Non-pigmented ciliary epithelial cell (primary cell): Measurements from ENCODE around the gene TFAP2E.
"Not testable (repeated sequence)": the region's sequence is repeated elsewhere in the genome, so short reads cannot be mapped to it uniquely, and the experiment has no call there.

Experiments
- DNase-seq: peaks from one replicate; pipeline ENCODE4 v3.0.0-alpha.2; 2010; ENCODE audit warnings: low read depth

TFAP2E gene

GRCh38 chr1:35574125-35574654 is 1.1 kb downstream of the TFAP2E start:
- no peak for DNase-seq

DNA sequence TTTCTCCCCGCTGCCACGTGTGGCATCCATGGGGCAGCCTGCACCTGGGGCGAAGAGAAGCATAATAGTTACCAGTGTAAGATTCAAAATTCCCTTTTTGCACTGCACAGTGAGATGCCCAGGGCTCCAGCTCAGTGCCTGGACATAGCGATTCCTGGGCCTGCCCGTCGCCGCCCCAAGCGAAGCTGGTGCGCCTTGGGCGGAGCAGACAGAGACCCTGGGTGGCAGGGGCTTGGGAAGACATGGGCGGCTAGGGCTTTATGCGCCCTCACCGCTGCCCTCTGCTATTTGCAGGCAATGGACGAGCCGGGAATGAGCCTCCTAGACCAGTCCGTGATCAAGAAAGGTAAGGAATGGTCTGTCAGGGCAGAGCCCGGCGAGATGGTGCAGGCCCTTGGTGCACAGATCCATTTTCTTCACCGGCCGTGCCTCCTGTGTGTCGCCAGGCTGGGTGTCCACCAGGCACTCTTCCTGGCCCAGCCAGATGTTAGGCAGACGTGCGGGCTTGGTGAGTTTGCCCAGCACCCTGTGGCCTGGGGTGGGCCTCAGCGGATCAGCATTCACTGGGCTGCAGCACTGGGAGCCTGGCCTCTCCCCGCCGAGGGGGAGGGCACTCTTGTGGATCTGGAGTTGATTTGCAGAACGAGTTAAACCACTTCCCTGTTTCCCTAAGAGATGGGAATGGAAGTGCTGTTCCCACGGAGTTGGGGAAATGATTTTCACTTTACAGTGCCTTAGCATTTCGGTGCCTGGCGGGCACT is 1.7 kb downstream of the TFAP2E start:
- DNase-seq = no peak

DNA sequence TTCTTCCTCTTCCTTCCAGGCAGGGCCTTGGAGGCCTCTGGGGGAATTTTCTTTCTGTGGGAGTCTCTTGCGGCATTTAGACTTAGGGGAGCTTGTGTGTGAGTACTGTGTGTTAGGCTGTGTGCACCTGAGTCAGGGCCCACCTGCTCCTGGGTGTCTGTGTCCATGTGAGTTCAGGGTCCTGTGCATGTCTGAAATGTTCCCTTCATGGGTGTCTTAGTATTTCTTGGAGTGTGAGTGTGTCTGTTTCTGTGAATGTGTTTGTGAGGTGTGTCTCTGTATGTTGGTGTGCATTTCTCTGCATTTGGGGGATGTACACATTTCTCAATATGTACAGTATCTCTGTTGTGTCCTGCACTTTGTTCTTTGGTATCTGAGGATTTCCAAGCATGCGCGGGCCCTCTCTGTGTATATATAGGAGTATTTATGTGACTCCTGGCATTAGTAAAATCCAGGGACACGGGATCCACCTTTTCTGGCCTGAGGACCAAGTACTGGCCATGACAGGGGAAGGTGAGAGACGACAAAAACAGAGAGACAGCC is 2.4 kb downstream of the TFAP2E start:
- DNase-seq = no peak

DNA sequence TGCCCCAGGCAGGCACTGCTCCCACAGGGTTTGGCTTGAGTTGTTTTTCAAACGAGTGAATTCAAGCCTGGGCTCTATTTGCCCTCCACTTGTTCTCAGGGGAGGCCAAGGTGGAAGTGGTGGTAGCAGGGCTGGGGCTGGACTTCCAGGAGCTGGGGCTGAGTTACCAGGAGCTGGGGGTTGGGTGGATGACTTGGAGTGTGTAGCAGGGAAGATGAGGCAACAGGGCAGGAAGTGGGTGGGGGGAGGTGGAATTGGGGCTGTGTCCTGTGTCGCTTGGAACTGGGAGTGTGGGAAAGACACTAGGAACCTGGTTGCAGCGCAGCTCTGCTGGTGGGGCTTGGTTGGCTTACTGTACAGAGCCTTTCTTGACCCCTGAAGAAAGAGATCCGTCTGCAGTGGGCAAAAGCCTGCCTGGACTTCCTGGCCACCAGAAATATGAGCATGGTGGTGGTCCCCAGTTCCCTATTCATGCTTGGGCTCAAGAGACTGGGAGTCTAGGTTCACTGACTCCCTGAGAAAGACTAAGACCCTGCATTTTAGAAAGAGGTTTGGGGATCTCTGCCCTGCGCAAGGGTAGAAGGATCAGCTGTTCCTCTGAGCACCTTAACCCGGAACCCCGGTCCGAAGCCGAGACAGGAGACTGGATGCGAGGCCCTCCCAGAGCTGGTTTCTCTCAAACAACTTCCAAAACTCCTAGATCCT is 3.1 kb downstream of the TFAP2E start:
- no peak for DNase-seq

DNA sequence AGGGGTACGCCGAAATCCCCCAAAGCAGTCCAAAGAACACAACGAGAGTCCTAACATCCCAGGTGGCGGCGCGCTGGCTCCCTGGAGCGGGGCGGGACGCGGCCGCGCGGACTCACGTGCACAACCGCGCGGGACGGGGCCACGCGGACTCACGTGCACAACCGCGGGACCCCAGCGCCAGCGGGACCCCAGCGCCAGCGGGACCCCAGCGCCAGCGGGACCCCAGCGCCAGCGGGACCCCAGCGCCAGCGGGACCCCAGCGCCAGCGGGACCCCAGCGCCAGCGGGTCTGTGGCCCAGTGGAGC is 3.6 kb downstream of the TFAP2E start:
- not testable (repeated sequence) for DNase-seq

DNA sequence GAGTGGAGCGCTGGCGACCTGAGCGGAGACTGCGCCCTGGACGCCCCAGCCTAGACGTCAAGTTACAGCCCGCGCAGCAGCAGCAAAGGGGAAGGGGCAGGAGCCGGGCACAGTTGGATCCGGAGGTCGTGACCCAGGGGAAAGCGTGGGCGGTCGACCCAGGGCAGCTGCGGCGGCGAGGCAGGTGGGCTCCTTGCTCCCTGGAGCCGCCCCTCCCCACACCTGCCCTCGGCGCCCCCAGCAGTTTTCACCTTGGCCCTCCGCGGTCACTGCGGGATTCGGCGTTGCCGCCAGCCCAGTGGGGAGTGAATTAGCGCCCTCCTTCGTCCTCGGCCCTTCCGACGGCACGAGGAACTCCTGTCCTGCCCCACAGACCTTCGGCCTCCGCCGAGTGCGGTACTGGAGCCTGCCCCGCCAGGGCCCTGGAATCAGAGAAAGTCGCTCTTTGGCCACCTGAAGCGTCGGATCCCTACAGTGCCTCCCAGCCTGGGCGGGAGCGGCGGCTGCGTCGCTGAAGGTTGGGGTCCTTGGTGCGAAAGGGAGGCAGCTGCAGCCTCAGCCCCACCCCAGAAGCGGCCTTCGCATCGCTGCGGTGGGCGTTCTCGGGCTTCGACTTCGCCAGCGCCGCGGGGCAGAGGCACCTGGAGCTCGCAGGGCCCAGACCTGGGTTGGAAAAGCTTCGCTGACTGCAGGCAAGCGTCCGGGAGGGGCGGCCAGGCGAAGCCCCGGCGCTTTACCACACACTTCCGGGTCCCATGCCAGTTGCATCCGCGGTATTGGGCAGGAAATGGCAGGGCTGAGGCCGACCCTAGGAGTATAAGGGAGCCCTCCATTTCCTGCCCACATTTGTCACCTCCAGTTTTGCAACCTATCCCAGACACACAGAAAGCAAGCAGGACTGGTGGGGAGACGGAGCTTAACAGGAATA is 4.2 kb downstream of the TFAP2E start:
- DNase-seq = no peak

GRCh38 chr1:35580949-35581388 is 7.9 kb downstream of the TFAP2E start:
- DNase-seq = no peak

GRCh38 chr1:35581621-35582020 is 8.5 kb downstream of the TFAP2E start:
- not testable (repeated sequence) for DNase-seq

DNA sequence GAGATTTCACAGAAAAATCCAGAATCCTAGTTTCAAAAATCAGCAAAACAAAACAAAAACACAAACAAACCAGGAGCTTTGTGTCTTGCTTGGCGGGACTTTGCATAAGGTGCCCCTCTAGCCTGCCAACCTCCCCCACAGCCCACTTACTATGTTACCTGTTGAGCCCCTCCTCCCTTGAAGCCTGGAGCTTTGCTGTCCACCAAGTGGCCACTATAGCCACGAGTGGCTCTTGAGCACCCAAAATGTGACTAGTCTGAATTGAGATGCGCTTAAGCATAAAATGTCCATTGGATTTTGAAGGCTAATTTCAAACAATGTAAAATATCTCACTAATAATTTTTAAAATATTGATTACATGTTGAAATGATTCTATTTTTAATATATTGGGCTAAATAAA is 12.2 kb downstream of the TFAP2E start:
- DNase-seq = no peak

- not testable (repeated sequence) for DNase-seq
Measured at GRCh38 chr1:35585805-35586204, 12.7 kb downstream of the TFAP2E start.

DNA sequence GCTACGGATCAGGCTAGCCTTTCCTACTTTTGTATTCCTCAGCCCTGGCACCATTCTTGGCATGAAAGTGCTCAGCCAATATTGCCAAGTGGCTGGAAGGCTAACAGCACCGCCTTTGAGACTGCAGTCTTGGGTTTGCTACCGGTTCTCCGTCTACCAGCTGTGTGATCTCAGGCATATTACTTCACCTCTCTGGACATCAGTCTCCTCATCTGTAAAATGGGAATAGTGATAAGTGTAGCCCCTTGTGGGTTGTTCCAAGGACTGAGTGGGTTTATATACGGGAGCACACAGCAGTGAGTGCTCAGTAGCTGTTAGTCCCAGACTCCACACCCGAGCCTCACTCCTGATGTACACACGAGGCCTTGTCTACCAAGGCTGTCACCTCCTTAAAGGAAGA is 13.7 kb downstream of the TFAP2E start:
- DNase-seq = no peak

GRCh38 chr1:35587736-35588135 is 14.6 kb downstream of the TFAP2E start:
- no peak for DNase-seq

DNA sequence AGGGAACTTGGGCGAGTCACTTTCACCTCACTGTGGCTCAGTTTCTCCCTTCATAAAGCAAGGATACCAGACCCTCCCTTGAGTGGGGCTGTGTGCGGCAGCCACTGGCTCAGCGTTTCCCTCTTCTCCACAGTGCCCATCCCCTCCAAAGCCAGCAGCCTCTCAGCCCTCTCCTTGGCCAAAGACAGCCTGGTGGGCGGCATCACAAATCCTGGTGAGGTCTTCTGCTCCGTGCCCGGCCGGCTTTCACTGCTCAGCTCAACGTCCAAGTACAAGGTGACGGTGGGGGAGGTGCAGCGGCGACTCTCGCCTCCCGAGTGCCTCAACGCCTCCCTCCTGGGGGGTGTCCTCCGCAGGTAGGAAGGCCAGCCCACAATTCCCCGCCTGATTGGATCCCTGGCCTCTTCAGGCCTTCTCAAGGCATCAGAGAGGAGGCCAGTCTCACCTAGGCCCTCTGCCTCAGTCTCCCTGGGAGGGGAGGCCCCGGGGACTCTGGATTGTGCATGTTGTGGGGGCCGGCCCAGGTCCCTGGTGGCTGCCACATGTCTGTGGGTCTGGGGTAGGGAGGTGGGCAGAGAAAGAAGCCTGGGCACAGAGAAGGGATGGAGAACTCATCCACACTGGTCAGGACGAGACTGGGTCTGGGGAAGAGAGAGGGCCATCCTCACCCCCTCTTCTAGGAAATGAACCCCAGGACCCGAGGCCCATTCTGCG is 15.2 kb downstream of the TFAP2E start:
- DNase-seq = no peak

- DNase-seq = no peak
Measured at GRCh38 chr1:35589516-35590427, 16.7 kb downstream of the TFAP2E start.

DNA sequence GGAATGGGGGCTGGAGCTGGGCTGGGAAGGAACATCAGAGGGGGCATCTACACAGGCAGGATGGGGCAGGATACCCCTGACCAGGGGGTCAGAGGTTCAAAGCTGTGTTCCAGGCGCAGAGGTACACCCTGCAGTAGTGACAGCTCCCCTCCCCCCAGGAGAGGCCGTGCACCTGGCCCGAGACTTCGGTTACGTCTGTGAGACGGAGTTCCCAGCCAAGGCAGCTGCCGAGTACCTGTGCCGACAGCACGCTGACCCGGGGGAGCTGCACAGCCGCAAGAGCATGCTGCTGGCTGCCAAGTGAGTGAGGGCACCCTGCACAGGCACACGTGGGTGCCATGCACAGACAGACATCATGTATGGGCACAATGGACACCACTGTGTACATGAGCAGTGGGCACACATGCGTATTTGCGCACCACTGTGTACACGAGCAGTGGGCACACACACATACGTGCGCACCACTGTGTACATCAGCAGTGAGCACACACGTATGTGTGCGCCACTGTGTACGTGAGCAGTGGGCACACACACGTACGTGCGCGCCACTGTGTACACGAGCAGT is 17.4 kb downstream of the TFAP2E start:
- DNase-seq = no peak

DNA sequence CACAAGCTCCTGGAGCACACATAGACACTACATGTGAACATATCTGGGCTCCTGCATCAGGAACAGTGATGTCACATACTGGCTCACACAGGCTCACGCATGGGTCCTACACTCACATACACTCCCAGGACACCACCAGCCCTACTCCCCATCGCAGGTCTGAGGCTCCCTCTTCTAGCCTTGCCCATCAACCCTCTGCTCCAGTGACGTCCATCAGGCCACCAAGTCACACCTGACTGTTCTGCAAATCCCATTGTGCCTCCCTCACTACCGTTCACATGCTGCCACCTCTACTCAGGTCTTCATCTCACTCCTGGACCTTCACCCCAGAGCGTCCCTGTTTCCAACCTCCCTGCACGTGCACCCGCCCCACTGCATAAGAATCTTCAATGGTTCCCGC is 18.1 kb downstream of the TFAP2E start:
- DNase-seq = no peak

DNA sequence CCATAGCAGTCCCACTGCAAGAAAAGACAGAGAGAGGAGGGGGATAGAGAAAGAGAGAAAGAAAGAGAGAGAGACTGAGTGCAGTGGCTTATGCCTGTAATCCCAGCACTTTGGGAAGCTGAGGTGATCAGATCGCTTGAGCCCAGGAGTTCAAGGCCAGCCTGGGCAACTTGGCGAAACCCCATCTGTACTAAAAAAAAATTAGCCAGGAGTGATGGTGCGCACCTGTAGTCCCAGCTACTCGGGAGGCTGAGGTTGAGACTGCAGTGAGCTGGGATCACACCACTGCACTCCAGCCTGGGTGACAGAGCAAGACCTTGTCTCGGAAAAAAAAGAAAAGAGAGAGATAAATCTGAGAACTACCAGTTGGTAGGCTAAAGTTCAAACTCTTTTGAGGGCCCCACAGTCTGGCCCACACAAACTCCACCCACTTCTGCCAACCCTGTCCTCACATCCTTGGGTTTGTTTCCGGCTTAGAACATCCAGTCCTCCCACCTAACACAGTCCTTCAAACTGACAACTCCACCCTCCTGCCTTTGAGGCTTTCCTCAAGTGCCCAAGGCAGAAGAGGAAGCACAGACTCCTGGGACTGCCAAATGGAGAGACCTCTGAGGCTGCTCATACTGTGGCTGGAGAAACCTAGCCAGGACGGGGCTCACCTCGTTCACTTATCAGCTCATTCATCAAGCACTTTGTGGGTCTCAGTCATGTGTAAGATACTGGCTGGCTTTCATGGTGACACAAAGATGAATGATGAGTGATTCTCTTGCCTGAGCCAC is 20.1 kb downstream of the TFAP2E start:
- DNase-seq = no peak

DNA sequence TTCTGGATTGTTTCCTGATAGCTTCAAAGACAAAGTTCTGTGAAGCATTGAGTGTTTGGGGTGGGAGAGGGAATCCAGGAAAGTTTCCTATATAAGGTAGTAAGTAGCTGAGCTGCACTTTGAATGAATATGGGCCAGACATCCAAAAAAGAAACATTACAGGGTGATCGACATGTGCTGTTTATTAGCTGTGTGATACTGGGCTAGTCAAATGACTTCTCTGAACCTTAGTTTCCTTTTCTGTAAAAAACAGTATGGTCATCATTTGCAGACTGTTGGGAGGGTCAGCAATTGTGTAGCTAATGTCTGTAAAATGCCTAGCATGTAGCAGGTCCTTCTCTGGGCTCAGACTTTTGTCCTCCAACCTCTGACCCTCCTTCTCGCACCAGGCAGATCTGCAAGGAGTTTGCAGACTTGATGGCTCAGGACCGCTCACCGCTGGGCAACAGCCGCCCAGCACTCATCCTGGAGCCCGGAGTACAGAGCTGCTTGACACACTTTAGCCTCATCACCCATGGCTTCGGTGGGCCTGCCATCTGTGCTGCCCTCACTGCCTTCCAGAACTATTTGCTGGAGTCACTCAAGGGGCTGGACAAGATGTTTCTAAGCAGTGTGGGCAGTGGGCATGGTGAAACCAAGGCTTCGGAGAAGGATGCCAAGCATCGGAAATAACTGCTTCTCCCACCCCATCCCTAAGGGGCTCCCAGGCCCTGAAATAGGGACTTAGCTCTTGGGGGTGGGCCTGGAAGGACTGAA is 21.1 kb downstream of the TFAP2E start:
- DNase-seq = no peak

- no peak for DNase-seq
Measured at GRCh38 chr1:35595684-35596083, 22.6 kb downstream of the TFAP2E start.
